Lower leg skin (tissue), 4 donors: Measurements from ENCODE around the gene ZNF20. TPM values are rescaled to one million over a fixed set of nuclear protein-coding genes. Genes with fewer than 3 reads are reported as not detected.

ENCODE experiments used
- DNase-seq, 2 donors: peaks; one replicate each; pipeline ENCODE4 v3.0.0-alpha.2; 2019; ENCODE audit warnings: low spot score in 2 of 2
- H3K4me3 ChIP-seq: fragments of 200-600 bp; sonication (generic); 2 replicates; pipeline ENCODE4 v1.5.1; 2017; ENCODE audit warnings: mild to moderate bottlenecking, low read depth; ENCODE audit not compliant: poor library complexity, severe bottlenecking
- POLR2A ChIP-seq, 2 donors: fragments of 450-650 bp; IDR thresholded peaks; one replicate each; pipeline ENCODE4 v1.6.1; 2016 to 2017; ENCODE audit warnings: antibody characterized with exemption in 2 of 2, mild to moderate bottlenecking in 1 of 2, moderate library complexity in 1 of 2
- WGBS, 2 donors: methylation state at CpG; one replicate each; pipeline ENCODE4 v1.1.5; 2018; 5-methylcytosine and 5-hydroxymethylcytosine counted together
- intact Hi-C: fragments of 100-400 bp; cut with DNase I; formaldehyde crosslinking; loops from one replicate; pipeline ENCODE4 v1.15.0; 2023; ENCODE audit warnings: low total_unique reads
- total RNA-seq, 4 donors: library from RNA; depleted of rRNA; stranded (reverse); fragments of >200 nt; gene quantifications; one replicate each; pipeline ENCODE4 v1.1.0, GENCODE V29; 2016
- TF ChIP-seq, protein P1 (sequence below), 3 donors: fragments of 450-650 bp; IDR thresholded peaks; one replicate each; pipeline ENCODE4 v1.5.1; 2016; ENCODE audit warnings: antibody characterized with exemption in 3 of 3, mild to moderate bottlenecking in 3 of 3, moderate library complexity in 2 of 3

Gene ZNF20
- total RNA-seq, 4 donors from 2014 or later: 1.5 to 6.1 (median 4.0) TPM

DNA sequence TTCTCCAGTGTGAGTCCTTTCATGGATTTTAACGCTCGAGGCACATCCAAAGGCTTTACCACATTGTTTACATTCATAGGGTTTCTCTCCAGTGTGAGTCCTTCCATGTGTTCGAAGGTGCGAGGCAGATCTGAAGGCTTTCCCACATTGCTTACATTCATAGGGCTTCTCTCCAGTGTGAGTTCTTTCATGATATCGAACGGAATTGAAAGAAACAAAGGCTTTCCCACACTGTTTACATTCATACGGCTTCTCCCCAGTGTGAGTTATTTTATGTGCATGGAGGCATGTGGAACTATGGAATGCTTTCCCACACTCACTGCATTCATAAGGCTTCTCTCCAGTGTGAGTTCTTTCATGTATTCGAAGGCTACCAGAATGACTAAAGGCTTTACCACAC lies 5.2 kb upstream of the ZNF20 start:
- WGBS, 2 donors: 95 to 96% methylated on average over 8 of the region's 8 CpGs
- TF ChIP-seq, protein P1, sequence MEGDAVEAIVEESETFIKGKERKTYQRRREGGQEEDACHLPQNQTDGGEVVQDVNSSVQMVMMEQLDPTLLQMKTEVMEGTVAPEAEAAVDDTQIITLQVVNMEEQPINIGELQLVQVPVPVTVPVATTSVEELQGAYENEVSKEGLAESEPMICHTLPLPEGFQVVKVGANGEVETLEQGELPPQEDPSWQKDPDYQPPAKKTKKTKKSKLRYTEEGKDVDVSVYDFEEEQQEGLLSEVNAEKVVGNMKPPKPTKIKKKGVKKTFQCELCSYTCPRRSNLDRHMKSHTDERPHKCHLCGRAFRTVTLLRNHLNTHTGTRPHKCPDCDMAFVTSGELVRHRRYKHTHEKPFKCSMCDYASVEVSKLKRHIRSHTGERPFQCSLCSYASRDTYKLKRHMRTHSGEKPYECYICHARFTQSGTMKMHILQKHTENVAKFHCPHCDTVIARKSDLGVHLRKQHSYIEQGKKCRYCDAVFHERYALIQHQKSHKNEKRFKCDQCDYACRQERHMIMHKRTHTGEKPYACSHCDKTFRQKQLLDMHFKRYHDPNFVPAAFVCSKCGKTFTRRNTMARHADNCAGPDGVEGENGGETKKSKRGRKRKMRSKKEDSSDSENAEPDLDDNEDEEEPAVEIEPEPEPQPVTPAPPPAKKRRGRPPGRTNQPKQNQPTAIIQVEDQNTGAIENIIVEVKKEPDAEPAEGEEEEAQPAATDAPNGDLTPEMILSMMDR (IDR thresholded peaks at IDR 0.05): no peak
- no peak for TF ChIP-seq POLR2A (IDR thresholded peaks at IDR 0.05)
- intact Hi-C loops: no loop called here
- peak in 1 of 2 donors; percentile 8 for DNase-seq
- no peak overlapping the region for H3K4me3 ChIP-seq

DNA sequence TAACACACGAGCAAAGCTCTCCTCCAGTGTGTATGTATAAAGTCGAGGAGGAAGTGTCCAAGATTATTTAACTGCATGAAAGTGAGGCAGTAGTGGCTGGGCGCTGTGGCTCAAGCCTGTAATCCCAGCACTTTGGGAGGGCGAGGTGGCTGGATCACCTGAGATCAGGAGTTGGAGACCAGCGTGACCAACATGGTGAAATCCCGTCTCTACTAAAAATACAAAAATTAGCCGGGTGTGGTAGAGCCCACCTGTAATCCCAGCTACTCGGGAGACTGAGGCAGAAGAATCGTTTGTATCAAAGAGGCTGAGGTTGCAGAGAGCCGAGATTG lies 1.2 kb upstream of the ZNF20 start:
- intact Hi-C loops: loop anchor here (5.0 kb wide), 1 partner anchor 174 kb away; the partner anchor contains the start of gene ZNF763
- WGBS, 2 donors: 53 to 54% methylated on average over 10 of the region's 10 CpGs
- DNase-seq: no peak
- no peak overlapping the region for H3K4me3 ChIP-seq
- no peak for TF ChIP-seq POLR2A (IDR thresholded peaks at IDR 0.05)
- TF ChIP-seq, protein P1 (IDR thresholded peaks at IDR 0.05): no peak

GRCh38 chr19:12140545-12141404 lies 625 bp upstream of the ZNF20 start:
- WGBS, 2 donors: 1 to 2% methylated on average over 17 of the region's 17 CpGs
- DNase-seq: peak; percentile 87 to 97

GRCh38 chr19:12139269-12139668 lies 881 bp downstream of the ZNF20 start:
- intact Hi-C loops: loop anchor here (10.0 kb wide), 1 partner anchor 64 kb away; no protein-coding TSS in a partner anchor
- H3K4me3 ChIP-seq: peak overlapping the region; percentile 62
- WGBS, 2 donors: 21% methylated on average over 13 of the region's 13 CpGs
- peak in 1 of 2 donors; percentile 40 for DNase-seq
- TF ChIP-seq POLR2A (IDR thresholded peaks at IDR 0.05): no peak
- TF ChIP-seq, protein P1 (IDR thresholded peaks at IDR 0.05): no peak

More at GRCh38 chr19:12140545-12141404, 625 bp upstream of the ZNF20 start:
- H3K4me3 ChIP-seq: no peak overlapping the region
- TF ChIP-seq, protein P1 (IDR thresholded peaks at IDR 0.05): peak in 2 of 3 donors; percentile 15 to 82
- TF ChIP-seq POLR2A (IDR thresholded peaks at IDR 0.05): no peak
- intact Hi-C loops: loop anchor here (5.0 kb wide), 1 partner anchor 173 kb away; the partner anchor contains the start of gene ZNF763

DNA sequence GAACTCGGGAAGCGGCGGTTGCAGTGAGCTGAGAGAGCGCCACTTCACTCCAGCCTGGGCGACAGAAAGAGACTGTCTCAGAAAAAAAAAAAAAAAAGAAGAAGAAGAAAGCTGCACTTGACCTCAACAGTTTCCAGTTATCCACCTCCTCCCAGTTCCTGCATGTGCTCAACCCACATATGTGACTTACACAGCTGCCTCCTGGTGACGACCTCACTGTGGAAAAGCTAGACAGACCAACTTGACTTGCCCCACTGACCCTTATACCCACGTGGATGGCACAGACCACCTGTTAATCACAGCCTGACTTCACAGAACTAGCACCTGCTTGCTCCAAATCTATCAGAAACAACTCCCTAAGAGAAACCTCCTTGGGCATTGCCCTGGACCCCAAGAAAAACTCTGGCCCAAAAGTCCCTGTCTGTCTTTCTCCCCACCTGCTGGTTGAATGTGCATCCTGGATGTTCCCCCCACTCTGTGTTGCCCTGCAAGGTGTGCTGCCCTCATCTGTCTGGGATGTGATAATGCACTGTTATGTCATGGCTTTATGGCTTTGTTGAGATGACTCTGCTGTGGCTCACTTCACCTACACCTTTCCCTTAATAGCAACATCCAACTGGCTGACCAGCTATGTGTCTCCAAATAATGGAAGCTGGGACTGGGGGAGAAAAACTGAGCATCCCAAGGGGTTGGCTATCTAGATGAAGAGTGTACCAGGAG lies 2.8 kb downstream of the ZNF20 start:
- DNase-seq: peak in 1 of 2 donors; percentile 67
- TF ChIP-seq POLR2A (IDR thresholded peaks at IDR 0.05): no peak
- TF ChIP-seq, protein P1 (IDR thresholded peaks at IDR 0.05): no peak
- H3K4me3 ChIP-seq: no peak overlapping the region
- 80 to 81% methylated on average over 7 of the region's 7 CpGs for WGBS, 2 donors
- intact Hi-C loops: loop anchor here (10.0 kb wide), 1 partner anchor 63 kb away; no protein-coding TSS in a partner anchor
